ENCODE measurements around the gene PCOLCE2. TPM values are rescaled to one million over a fixed set of nuclear protein-coding genes. Genes with fewer than 3 reads are reported as not detected.

PCOLCE2 gene
- total and polyA plus RNA-seq, 2 of the 8 experiments (the other 6 are each of a cell fraction or from before 2014, with no cell fraction given), result 11.1 to 12.6 TPM

GRCh38 chr3:142817356-142817755 lies 71.5 kb downstream of the PCOLCE2 start (continued):
- TF ChIP-seq, protein P1, sequence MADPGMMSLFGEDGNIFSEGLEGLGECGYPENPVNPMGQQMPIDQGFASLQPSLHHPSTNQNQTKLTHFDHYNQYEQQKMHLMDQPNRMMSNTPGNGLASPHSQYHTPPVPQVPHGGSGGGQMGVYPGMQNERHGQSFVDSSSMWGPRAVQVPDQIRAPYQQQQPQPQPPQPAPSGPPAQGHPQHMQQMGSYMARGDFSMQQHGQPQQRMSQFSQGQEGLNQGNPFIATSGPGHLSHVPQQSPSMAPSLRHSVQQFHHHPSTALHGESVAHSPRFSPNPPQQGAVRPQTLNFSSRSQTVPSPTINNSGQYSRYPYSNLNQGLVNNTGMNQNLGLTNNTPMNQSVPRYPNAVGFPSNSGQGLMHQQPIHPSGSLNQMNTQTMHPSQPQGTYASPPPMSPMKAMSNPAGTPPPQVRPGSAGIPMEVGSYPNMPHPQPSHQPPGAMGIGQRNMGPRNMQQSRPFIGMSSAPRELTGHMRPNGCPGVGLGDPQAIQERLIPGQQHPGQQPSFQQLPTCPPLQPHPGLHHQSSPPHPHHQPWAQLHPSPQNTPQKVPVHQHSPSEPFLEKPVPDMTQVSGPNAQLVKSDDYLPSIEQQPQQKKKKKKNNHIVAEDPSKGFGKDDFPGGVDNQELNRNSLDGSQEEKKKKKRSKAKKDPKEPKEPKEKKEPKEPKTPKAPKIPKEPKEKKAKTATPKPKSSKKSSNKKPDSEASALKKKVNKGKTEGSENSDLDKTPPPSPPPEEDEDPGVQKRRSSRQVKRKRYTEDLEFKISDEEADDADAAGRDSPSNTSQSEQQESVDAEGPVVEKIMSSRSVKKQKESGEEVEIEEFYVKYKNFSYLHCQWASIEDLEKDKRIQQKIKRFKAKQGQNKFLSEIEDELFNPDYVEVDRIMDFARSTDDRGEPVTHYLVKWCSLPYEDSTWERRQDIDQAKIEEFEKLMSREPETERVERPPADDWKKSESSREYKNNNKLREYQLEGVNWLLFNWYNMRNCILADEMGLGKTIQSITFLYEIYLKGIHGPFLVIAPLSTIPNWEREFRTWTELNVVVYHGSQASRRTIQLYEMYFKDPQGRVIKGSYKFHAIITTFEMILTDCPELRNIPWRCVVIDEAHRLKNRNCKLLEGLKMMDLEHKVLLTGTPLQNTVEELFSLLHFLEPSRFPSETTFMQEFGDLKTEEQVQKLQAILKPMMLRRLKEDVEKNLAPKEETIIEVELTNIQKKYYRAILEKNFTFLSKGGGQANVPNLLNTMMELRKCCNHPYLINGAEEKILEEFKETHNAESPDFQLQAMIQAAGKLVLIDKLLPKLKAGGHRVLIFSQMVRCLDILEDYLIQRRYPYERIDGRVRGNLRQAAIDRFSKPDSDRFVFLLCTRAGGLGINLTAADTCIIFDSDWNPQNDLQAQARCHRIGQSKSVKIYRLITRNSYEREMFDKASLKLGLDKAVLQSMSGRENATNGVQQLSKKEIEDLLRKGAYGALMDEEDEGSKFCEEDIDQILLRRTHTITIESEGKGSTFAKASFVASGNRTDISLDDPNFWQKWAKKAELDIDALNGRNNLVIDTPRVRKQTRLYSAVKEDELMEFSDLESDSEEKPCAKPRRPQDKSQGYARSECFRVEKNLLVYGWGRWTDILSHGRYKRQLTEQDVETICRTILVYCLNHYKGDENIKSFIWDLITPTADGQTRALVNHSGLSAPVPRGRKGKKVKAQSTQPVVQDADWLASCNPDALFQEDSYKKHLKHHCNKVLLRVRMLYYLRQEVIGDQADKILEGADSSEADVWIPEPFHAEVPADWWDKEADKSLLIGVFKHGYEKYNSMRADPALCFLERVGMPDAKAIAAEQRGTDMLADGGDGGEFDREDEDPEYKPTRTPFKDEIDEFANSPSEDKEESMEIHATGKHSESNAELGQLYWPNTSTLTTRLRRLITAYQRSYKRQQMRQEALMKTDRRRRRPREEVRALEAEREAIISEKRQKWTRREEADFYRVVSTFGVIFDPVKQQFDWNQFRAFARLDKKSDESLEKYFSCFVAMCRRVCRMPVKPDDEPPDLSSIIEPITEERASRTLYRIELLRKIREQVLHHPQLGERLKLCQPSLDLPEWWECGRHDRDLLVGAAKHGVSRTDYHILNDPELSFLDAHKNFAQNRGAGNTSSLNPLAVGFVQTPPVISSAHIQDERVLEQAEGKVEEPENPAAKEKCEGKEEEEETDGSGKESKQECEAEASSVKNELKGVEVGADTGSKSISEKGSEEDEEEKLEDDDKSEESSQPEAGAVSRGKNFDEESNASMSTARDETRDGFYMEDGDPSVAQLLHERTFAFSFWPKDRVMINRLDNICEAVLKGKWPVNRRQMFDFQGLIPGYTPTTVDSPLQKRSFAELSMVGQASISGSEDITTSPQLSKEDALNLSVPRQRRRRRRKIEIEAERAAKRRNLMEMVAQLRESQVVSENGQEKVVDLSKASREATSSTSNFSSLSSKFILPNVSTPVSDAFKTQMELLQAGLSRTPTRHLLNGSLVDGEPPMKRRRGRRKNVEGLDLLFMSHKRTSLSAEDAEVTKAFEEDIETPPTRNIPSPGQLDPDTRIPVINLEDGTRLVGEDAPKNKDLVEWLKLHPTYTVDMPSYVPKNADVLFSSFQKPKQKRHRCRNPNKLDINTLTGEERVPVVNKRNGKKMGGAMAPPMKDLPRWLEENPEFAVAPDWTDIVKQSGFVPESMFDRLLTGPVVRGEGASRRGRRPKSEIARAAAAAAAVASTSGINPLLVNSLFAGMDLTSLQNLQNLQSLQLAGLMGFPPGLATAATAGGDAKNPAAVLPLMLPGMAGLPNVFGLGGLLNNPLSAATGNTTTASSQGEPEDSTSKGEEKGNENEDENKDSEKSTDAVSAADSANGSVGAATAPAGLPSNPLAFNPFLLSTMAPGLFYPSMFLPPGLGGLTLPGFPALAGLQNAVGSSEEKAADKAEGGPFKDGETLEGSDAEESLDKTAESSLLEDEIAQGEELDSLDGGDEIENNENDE (IDR thresholded peaks at IDR 0.05; ENCODE audit: insufficient replicate concordance, low read length), result no peak
- TF ChIP-seq JUND (IDR thresholded peaks at IDR 0.05; ENCODE audit: low read length) (no peak), SIX5 (IDR thresholded peaks at IDR 0.05; ENCODE audit: low read depth, low read length) (no peak), CTCF (IDR thresholded peaks at IDR 0.05; ENCODE audit: control extremely low read depth in 1 of 3, insufficient read depth in 1 of 3, low read depth in 1 of 3, low read length in 3 of 3) (no peak), MAFK (IDR thresholded peaks at IDR 0.05; ENCODE audit: low read depth, low read length) (no peak), KDM1A (IDR thresholded peaks at IDR 0.05; ENCODE audit: borderline replicate concordance, low read length) (no peak), HDAC6 (IDR thresholded peaks at IDR 0.05; ENCODE audit: low read depth, low read length) (no peak), YY1 (IDR thresholded peaks at IDR 0.05; ENCODE audit: low read depth, low read length) (no peak), CHD2 (IDR thresholded peaks at IDR 0.05; ENCODE audit: low read length) (no peak)

Data from H1 (cell line).